NCI-H2171 (cell line): ENCODE data around the gene RAPGEF4.

Source experiments
- DNase-seq: peaks from one replicate; lab custom pipeline; 2025; lab: John Stamatoyannopoulos, UW

The RAPGEF4 gene

GRCh38 chr2:173095356-173095755 is 359.7 kb downstream of the RAPGEF4 start:
- no peak for DNase-seq

DNA sequence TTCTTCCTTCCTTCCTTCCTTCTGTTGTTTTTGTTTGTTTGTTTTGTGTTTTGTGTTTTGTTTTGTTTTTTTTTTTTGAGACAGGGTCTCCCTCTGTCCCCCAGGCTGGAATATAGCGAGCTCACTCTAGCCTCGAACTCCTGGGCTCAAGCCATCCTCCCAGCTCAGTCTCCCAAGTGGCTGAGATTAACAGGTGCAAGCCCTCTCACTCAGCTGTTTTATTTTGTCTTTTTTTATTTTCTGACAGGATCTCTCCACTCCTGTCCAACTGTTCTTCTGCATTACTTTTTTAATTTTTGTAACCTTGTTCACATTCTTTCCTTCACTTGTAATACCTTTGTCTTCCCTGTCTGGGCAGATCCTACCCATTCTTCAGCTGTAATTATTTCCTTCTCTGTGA is 363.6 kb downstream of the RAPGEF4 start:
- no peak for DNase-seq

- no peak for DNase-seq
Measured at GRCh38 chr2:173099804-173100203, 364.2 kb downstream of the RAPGEF4 start.

DNA sequence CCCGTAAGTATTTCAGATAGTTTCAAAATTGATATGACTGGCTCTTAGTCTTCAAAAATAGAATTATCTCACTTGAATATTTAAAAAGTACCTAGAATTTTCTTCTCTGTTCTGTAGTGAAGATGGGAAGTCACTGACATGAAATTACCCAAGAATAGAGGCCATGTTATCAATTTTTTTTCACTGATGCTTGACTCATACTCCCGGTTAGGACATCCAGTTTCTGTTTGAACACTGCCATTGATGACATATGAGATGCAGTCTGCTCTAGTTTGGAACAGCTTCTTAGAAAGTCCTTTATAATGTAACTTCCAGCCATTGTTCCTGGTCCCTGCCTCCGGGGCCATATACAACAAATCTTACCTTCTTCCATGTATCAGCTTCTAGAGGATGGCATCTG is 366.0 kb downstream of the RAPGEF4 start:
- no peak for DNase-seq
